PC-3 (cell line): ENCODE results near the gene NCF4. TPM values are rescaled to one million over a fixed set of nuclear protein-coding genes. Genes with fewer than 3 reads are reported as not detected.

Experiments used
- ATAC-seq: fragments of 200-7000 bp; cut with Tn5 transposase; 2 replicates; pipeline ENCODE4 v1.9.1; 2020; ENCODE audit warnings: mild to moderate bottlenecking, moderate library complexity
- BruUV-seq: library from RNA; stranded (reverse); fragments of 400-500 nt; replicated peaks from 2 replicates; lab custom pipeline; 2021; lab: Mats Ljungman, UMichigan
- CTCF ChIA-PET: fragments of 300-600 bp; sonication (Branson Sonifier 250); formaldehyde crosslinking; loops from one replicate; lab custom pipeline; 2022; ENCODE audit warnings: antibody characterized with exemption; lab: Charles Lee
- POLR2A ChIA-PET: fragments of 300-600 bp; sonication (Branson Sonifier 250); formaldehyde crosslinking; loops from one replicate; lab custom pipeline; 2022; ENCODE audit warnings: antibody characterized with exemption; ENCODE audit not compliant: unreplicated experiment; lab: Charles Lee
- DNase-seq: peaks from one replicate; pipeline ENCODE4 v3.0.0-alpha.2; 2015
- H2AFZ ChIP-seq: fragments of 300-600 bp; sonication (generic); 2 replicates; pipeline ENCODE4 v1.6.0; 2016; ENCODE audit warnings: antibody characterized with exemption, low read length
- H3F3A ChIP-seq: fragments of 300-600 bp; sonication (generic); one replicate; pipeline ENCODE4 v1.6.0; 2017; ENCODE audit warnings: antibody characterized with exemption, low read length, control low read depth, mild to moderate bottlenecking; ENCODE audit not compliant: unreplicated experiment
- H3K27ac ChIP-seq: fragments of 300-600 bp; sonication (generic); 2 replicates; pipeline ENCODE4 v1.5.1; 2016; ENCODE audit warnings: mild to moderate bottlenecking, low read length
- H3K27me3 ChIP-seq: fragments of 300-600 bp; sonication (generic); 2 replicates; pipeline ENCODE4 v1.6.1; 2016; ENCODE audit warnings: low read length, mixed read lengths
- H3K36me3 ChIP-seq: fragments of 300-600 bp; sonication (generic); 2 replicates; pipeline ENCODE4 v1.6.1; 2016; ENCODE audit warnings: low read depth, mixed run types, low read length, mixed read lengths
- H3K4me1 ChIP-seq: fragments of 300-600 bp; sonication (generic); 2 replicates; pipeline ENCODE4 v1.5.1; 2016; ENCODE audit warnings: low read length; ENCODE audit not compliant: insufficient read depth
- H3K4me2 ChIP-seq: fragments of 300-600 bp; sonication (generic); 2 replicates; pipeline ENCODE4 v1.6.0; 2016; ENCODE audit warnings: low read length
- H3K4me3 ChIP-seq: fragments of 300-600 bp; sonication (generic); 2 replicates; pipeline ENCODE4 v1.5.1; 2016; ENCODE audit warnings: mild to moderate bottlenecking, low read length, mixed read lengths
- H3K79me2 ChIP-seq: fragments of 300-600 bp; sonication (generic); 2 replicates; pipeline ENCODE4 v1.6.1; 2017; ENCODE audit warnings: low read length, mixed read lengths
- H3K9ac ChIP-seq: fragments of 300-600 bp; sonication (generic); 2 replicates; pipeline ENCODE4 v1.6.0; 2016; ENCODE audit warnings: mild to moderate bottlenecking, low read length
- H3K9me2 ChIP-seq: fragments of 300-600 bp; sonication (generic); replicated peaks from 2 replicates; pipeline ENCODE4 v1.6.1; 2016; ENCODE audit warnings: mixed run types, low read length, mixed read lengths
- H3K9me3 ChIP-seq: fragments of 300-600 bp; sonication (generic); 2 replicates; pipeline ENCODE4 v1.6.1; 2016; ENCODE audit warnings: low read length, mixed read lengths
- H4K20me1 ChIP-seq: fragments of 300-600 bp; sonication (generic); 2 replicates; pipeline ENCODE4 v1.6.1; 2016; ENCODE audit warnings: low read length, mixed read lengths
- EZH2 ChIP-seq: fragments of 300-600 bp; sonication (generic); IDR thresholded peaks from one replicate; pipeline ENCODE4 v1.6.1; 2017; ENCODE audit warnings: antibody characterized with exemption, mild to moderate bottlenecking, low read length; ENCODE audit not compliant: unreplicated experiment
- EZH2phosphoT487 ChIP-seq: fragments of 300-600 bp; sonication (generic); IDR thresholded peaks from 2 replicates; pipeline ENCODE4 v1.6.1; 2018; ENCODE audit warnings: mild to moderate bottlenecking, antibody characterized with exemption, low read length, borderline replicate concordance
- intact Hi-C: fragments of 100-400 bp; cut with micrococcal nuclease; formaldehyde crosslinking; loops from 2 replicates; pipeline ENCODE4 v1.9.0; 2023
- total RNA-seq: library from RNA; depleted of rRNA; stranded (reverse); fragments of >200 nt; gene quantifications from 2 replicates; pipeline ENCODE4 v1.2.3, GENCODE V29; 2014; rRNA removed
- TF ChIP-seq, protein P1 (sequence below): fragments of 300-600 bp; sonication (generic); conservative IDR thresholded peaks from 2 replicates; pipeline ENCODE4 v1.5.1; 2017; ENCODE audit warnings: antibody characterized with exemption, low read depth, mild to moderate bottlenecking, low read length

The NCF4 gene
- total RNA-seq, 1 experiment from 2014 or later = 0.47 TPM

DNA sequence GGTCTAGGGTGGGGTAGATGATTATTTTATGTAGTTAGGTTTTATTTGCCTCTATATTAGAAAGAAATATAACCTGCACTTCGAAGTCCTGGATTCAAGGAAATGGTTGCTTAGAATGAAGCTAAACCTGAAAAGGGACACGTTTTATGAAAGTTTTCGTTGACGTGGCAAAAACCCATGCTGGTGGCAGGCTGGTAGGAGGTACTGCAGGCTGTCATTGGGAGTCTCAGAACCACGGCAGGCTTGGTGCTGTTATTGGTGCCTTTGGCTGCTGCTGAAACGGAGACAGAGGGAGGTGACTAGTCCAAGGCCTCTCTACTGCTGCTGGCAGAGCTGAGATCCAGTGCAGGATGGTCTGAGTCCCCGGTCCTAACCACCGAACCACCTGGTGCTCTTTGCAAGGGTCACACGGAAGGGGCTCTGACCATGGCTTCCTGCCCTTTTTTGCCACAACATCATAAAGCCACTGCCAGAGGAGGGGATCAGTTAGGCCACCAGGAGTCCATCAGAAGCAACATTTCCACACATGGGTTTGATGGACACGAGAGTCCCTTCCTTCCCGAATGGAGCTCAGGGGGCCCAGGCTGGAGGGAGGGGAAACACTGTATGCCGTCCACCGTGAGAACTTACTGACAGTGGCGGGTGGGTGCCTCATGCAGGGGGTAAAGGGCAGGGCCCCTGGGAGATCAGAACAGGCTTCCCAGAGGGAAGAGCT, 66.1 kb downstream of the NCF4 start:
- CTCF ChIA-PET = no interaction called here
- no peak for DNase-seq
- H3K27me3 ChIP-seq = 0 out of 2 replicates have a peak, but pooled peaks cover 9% of the 10 kb centered on the region

More for the DNA sequence above, 66.1 kb downstream of the NCF4 start:
- Histone ChIP-seq H3K27ac (no peak overlapping the region), H2AFZ (no peak overlapping the region), H3F3A (no peaks in the 10 kb centered on the region), H3K4me3 (no peak overlapping the region), H3K4me1 (no peaks in the 10 kb centered on the region), H3K36me3 (no peaks in the 10 kb centered on the region), H3K9me2 (no peaks in the 10 kb centered on the region), H3K9me3 (no peaks in the 10 kb centered on the region), H4K20me1 (no peaks in the 10 kb centered on the region), H3K4me2 (no peak overlapping the region), H3K9ac (no peak overlapping the region), H3K79me2 (no peaks in the 10 kb centered on the region)
- intact Hi-C loops = no loop called here
- TF ChIP-seq EZH2 = no peak
- no peak for TF ChIP-seq EZH2phosphoT487
- TF ChIP-seq, protein P1, sequence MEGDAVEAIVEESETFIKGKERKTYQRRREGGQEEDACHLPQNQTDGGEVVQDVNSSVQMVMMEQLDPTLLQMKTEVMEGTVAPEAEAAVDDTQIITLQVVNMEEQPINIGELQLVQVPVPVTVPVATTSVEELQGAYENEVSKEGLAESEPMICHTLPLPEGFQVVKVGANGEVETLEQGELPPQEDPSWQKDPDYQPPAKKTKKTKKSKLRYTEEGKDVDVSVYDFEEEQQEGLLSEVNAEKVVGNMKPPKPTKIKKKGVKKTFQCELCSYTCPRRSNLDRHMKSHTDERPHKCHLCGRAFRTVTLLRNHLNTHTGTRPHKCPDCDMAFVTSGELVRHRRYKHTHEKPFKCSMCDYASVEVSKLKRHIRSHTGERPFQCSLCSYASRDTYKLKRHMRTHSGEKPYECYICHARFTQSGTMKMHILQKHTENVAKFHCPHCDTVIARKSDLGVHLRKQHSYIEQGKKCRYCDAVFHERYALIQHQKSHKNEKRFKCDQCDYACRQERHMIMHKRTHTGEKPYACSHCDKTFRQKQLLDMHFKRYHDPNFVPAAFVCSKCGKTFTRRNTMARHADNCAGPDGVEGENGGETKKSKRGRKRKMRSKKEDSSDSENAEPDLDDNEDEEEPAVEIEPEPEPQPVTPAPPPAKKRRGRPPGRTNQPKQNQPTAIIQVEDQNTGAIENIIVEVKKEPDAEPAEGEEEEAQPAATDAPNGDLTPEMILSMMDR = no peak
- no peak for ATAC-seq
- POLR2A ChIA-PET = no interaction called here
- BruUV-seq = no TSS peak

Other genes starting within 250 kb of the NCF4 start
- not detected in 2 replicates for gene CACNG2, start 157.3 kb upstream of the NCF4 start, total RNA-seq
- gene IFT27, start 84.9 kb upstream of the NCF4 start, total RNA-seq = 19.9 and 23.3 TPM in 2 replicates
- gene PVALB, start 44.0 kb upstream of the NCF4 start, total RNA-seq = not detected in 2 replicates
- 0.12 TPM in 1 of 2 replicates, not detected in the other for gene CSF2RB, start 52.6 kb downstream of the NCF4 start, total RNA-seq
- 31.7 and 35.9 TPM in 2 replicates for gene TST, start 158.4 kb downstream of the NCF4 start, total RNA-seq
- 87.5 and 97.0 TPM in 2 replicates for gene MPST, start 158.7 kb downstream of the NCF4 start, total RNA-seq
- 22.1 and 25.9 TPM in 2 replicates for gene KCTD17, start 190.7 kb downstream of the NCF4 start, total RNA-seq
- gene TMPRSS6, start 248.7 kb downstream of the NCF4 start, total RNA-seq = 0.04 TPM in 1 of 2 replicates, not detected in the other